Measurements from ENCODE around the gene SEZ6L.

Gene SEZ6L

GRCh38 chr22:26169315-26170111 lies at the start of gene SEZ6L:
Gene SEZ6L (plus strand): TSS chr22:26169462. CDS start chr22:26169670, 208 bp downstream.
- peaks cover 0 to 20% (median 13%) of the 10 kb centered on the region in 5 donors for H3K4me1 ChIP-seq (ENCODE audit: control insufficient read depth in 5 of 5, insufficient read depth in 5 of 5, low read length in 5 of 5)
- H3K27ac ChIP-seq (ENCODE audit: low read depth, low read length) = no peak within 1 kb of the TSS
- no peaks in the 10 kb centered on the region for H3K36me3 ChIP-seq (ENCODE audit: control insufficient read depth in 5 of 5, insufficient read depth in 5 of 5, low read length in 5 of 5)
- peak within 1 kb of the TSS in 3 of 5 donors; percentile 29 to 50 (median 30) for H3K4me3 ChIP-seq (ENCODE audit: low read depth in 1 of 5, low read length in 5 of 5)
- H3K27me3 ChIP-seq (ENCODE audit: control insufficient read depth in 5 of 5, insufficient read depth in 4 of 5, low read length in 5 of 5) = peaks cover 34 to 64% (median 50%) of the 10 kb centered on the region in 5 donors
- H3K9ac ChIP-seq (ENCODE audit: low read length in 5 of 5) = no peak within 1 kb of the TSS
- no peaks in the 10 kb centered on the region for H3K9me3 ChIP-seq (ENCODE audit: control insufficient read depth in 5 of 5, low read length in 5 of 5)

- Histone ChIP-seq H3K27me3 (ENCODE audit: control insufficient read depth in 5 of 5, insufficient read depth in 4 of 5, low read length in 5 of 5) (peaks cover 0 to 10% (median 3%) of the 10 kb centered on the region in 5 donors), H3K9ac (ENCODE audit: low read length in 5 of 5) (no peak overlapping the region), H3K4me3 (ENCODE audit: low read depth in 1 of 5, low read length in 5 of 5) (no peak overlapping the region), H3K4me1 (ENCODE audit: control insufficient read depth in 5 of 5, insufficient read depth in 5 of 5, low read length in 5 of 5) (no peaks in the 10 kb centered on the region), H3K36me3 (ENCODE audit: control insufficient read depth in 5 of 5, insufficient read depth in 5 of 5, low read length in 5 of 5) (no peaks in the 10 kb centered on the region), H3K27ac (ENCODE audit: low read depth, low read length) (no peak overlapping the region), H3K9me3 (ENCODE audit: control insufficient read depth in 5 of 5, low read length in 5 of 5) (no peaks in the 10 kb centered on the region)
Observed at GRCh38 chr22:26122920-26123468, 46.3 kb upstream of the SEZ6L start.

- Histone ChIP-seq H3K4me3 (ENCODE audit: low read depth in 1 of 5, low read length in 5 of 5) (no peak overlapping the region), H3K27ac (ENCODE audit: low read depth, low read length) (no peak overlapping the region), H3K36me3 (ENCODE audit: control insufficient read depth in 5 of 5, insufficient read depth in 5 of 5, low read length in 5 of 5) (no peaks in the 10 kb centered on the region), H3K4me1 (ENCODE audit: control insufficient read depth in 5 of 5, insufficient read depth in 5 of 5, low read length in 5 of 5) (no peaks in the 10 kb centered on the region), H3K9me3 (ENCODE audit: control insufficient read depth in 5 of 5, low read length in 5 of 5) (no peaks in the 10 kb centered on the region), H3K9ac (ENCODE audit: low read length in 5 of 5) (no peak overlapping the region), H3K27me3 (ENCODE audit: control insufficient read depth in 5 of 5, insufficient read depth in 4 of 5, low read length in 5 of 5) (peaks cover 0 to 10% (median 2%) of the 10 kb centered on the region in 5 donors)
Observed at GRCh38 chr22:26124991-26125725, 44.1 kb upstream of the SEZ6L start.

GRCh38 chr22:26127126-26127525 lies 42.1 kb upstream of the SEZ6L start:
- Histone ChIP-seq H3K36me3 (ENCODE audit: control insufficient read depth in 5 of 5, insufficient read depth in 5 of 5, low read length in 5 of 5) (no peaks in the 10 kb centered on the region), H3K4me3 (ENCODE audit: low read depth in 1 of 5, low read length in 5 of 5) (no peak overlapping the region), H3K9ac (ENCODE audit: low read length in 5 of 5) (no peak overlapping the region), H3K4me1 (ENCODE audit: control insufficient read depth in 5 of 5, insufficient read depth in 5 of 5, low read length in 5 of 5) (no peaks in the 10 kb centered on the region), H3K27ac (ENCODE audit: low read depth, low read length) (no peak overlapping the region), H3K27me3 (ENCODE audit: control insufficient read depth in 5 of 5, insufficient read depth in 4 of 5, low read length in 5 of 5) (peaks cover 0 to 10% (median 6%) of the 10 kb centered on the region in 5 donors), H3K9me3 (ENCODE audit: control insufficient read depth in 5 of 5, low read length in 5 of 5) (no peaks in the 10 kb centered on the region)

DNA sequence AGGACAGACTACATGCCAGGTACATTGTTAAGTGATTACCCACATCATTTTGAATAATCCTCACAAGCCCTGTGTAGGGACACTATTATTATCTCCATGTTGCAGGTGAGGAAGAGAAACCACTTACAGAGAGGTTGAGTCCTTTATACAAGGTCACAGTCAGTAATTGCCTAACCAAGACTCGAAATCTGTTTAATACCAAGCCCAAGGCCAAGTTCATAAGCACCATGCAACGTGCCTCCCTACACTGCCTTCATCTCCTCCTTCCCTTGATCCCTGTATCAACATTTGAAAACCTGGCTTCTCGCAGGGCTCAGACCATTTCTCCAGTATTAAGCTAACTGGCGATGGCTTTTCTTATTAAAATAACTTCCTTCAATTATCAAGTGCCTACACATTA lies 41.7 kb upstream of the SEZ6L start:
- Histone ChIP-seq H3K4me3 (ENCODE audit: low read depth in 1 of 5, low read length in 5 of 5) (no peak overlapping the region), H3K36me3 (ENCODE audit: control insufficient read depth in 5 of 5, insufficient read depth in 5 of 5, low read length in 5 of 5) (no peaks in the 10 kb centered on the region), H3K27me3 (ENCODE audit: control insufficient read depth in 5 of 5, insufficient read depth in 4 of 5, low read length in 5 of 5) (peaks cover 0 to 10% (median 8%) of the 10 kb centered on the region in 5 donors), H3K9me3 (ENCODE audit: control insufficient read depth in 5 of 5, low read length in 5 of 5) (no peaks in the 10 kb centered on the region), H3K9ac (ENCODE audit: low read length in 5 of 5) (no peak overlapping the region), H3K4me1 (ENCODE audit: control insufficient read depth in 5 of 5, insufficient read depth in 5 of 5, low read length in 5 of 5) (no peaks in the 10 kb centered on the region), H3K27ac (ENCODE audit: low read depth, low read length) (no peak overlapping the region)

GRCh38 chr22:26131589-26132154 lies 37.6 kb upstream of the SEZ6L start:
- no peaks in the 10 kb centered on the region for H3K9me3 ChIP-seq (ENCODE audit: control insufficient read depth in 5 of 5, low read length in 5 of 5)
- H3K4me3 ChIP-seq (ENCODE audit: low read depth in 1 of 5, low read length in 5 of 5) = no peak overlapping the region
- no peaks in the 10 kb centered on the region for H3K4me1 ChIP-seq (ENCODE audit: control insufficient read depth in 5 of 5, insufficient read depth in 5 of 5, low read length in 5 of 5)
- H3K27ac ChIP-seq (ENCODE audit: low read depth, low read length) = no peak overlapping the region
- no peaks in the 10 kb centered on the region for H3K36me3 ChIP-seq (ENCODE audit: control insufficient read depth in 5 of 5, insufficient read depth in 5 of 5, low read length in 5 of 5)
- H3K9ac ChIP-seq (ENCODE audit: low read length in 5 of 5) = no peak overlapping the region
- H3K27me3 ChIP-seq (ENCODE audit: control insufficient read depth in 5 of 5, insufficient read depth in 4 of 5, low read length in 5 of 5) = peaks cover 3 to 21% (median 16%) of the 10 kb centered on the region in 5 donors

GRCh38 chr22:26134654-26135330 lies 34.5 kb upstream of the SEZ6L start:
- Histone ChIP-seq H3K27me3 (ENCODE audit: control insufficient read depth in 5 of 5, insufficient read depth in 4 of 5, low read length in 5 of 5) (peaks cover 3 to 21% (median 18%) of the 10 kb centered on the region in 5 donors), H3K9me3 (ENCODE audit: control insufficient read depth in 5 of 5, low read length in 5 of 5) (no peaks in the 10 kb centered on the region)

DNA sequence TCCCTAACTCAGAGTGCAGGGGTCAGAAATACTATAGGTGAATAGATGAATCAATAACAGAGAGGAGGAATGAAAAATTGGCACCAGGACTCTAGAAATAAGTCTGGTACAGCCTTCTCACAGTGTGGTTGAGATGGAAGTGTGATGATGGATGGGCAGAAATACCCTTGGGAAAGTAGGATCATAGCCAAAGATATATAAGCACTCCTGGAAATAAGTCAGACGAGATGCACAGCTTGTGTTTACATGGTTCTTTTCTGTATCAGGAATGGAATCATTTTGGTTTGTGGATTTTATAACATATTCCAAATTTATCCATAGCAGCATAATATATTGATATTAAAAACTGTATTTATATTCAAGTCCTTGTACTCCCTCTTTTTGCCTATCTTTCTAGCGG lies 33.5 kb upstream of the SEZ6L start:
- Histone ChIP-seq H3K27me3 (ENCODE audit: control insufficient read depth in 5 of 5, insufficient read depth in 4 of 5, low read length in 5 of 5) (peaks cover 3 to 21% (median 20%) of the 10 kb centered on the region in 5 donors), H3K4me1 (ENCODE audit: control insufficient read depth in 5 of 5, insufficient read depth in 5 of 5, low read length in 5 of 5) (no peaks in the 10 kb centered on the region), H3K4me3 (ENCODE audit: low read depth in 1 of 5, low read length in 5 of 5) (no peak overlapping the region), H3K27ac (ENCODE audit: low read depth, low read length) (no peak overlapping the region), H3K9ac (ENCODE audit: low read length in 5 of 5) (no peak overlapping the region), H3K9me3 (ENCODE audit: control insufficient read depth in 5 of 5, low read length in 5 of 5) (no peaks in the 10 kb centered on the region), H3K36me3 (ENCODE audit: control insufficient read depth in 5 of 5, insufficient read depth in 5 of 5, low read length in 5 of 5) (no peaks in the 10 kb centered on the region)

More at GRCh38 chr22:26134654-26135330, 34.5 kb upstream of the SEZ6L start:
- Histone ChIP-seq H3K36me3 (ENCODE audit: control insufficient read depth in 5 of 5, insufficient read depth in 5 of 5, low read length in 5 of 5) (no peaks in the 10 kb centered on the region), H3K4me1 (ENCODE audit: control insufficient read depth in 5 of 5, insufficient read depth in 5 of 5, low read length in 5 of 5) (no peaks in the 10 kb centered on the region), H3K4me3 (ENCODE audit: low read depth in 1 of 5, low read length in 5 of 5) (no peak overlapping the region), H3K27ac (ENCODE audit: low read depth, low read length) (no peak overlapping the region), H3K9ac (ENCODE audit: low read length in 5 of 5) (no peak overlapping the region)

- no peaks in the 10 kb centered on the region for H3K36me3 ChIP-seq (ENCODE audit: control insufficient read depth in 5 of 5, insufficient read depth in 5 of 5, low read length in 5 of 5)
- peaks cover 3 to 24% (median 9%) of the 10 kb centered on the region in 5 donors for H3K27me3 ChIP-seq (ENCODE audit: control insufficient read depth in 5 of 5, insufficient read depth in 4 of 5, low read length in 5 of 5)
Observed at GRCh38 chr22:26139310-26139709, 30.0 kb upstream of the SEZ6L start.

More at GRCh38 chr22:26139310-26139709, 30.0 kb upstream of the SEZ6L start:
- Histone ChIP-seq H3K9ac (ENCODE audit: low read length in 5 of 5) (no peak overlapping the region), H3K4me1 (ENCODE audit: control insufficient read depth in 5 of 5, insufficient read depth in 5 of 5, low read length in 5 of 5) (no peaks in the 10 kb centered on the region), H3K4me3 (ENCODE audit: low read depth in 1 of 5, low read length in 5 of 5) (no peak overlapping the region), H3K9me3 (ENCODE audit: control insufficient read depth in 5 of 5, low read length in 5 of 5) (no peaks in the 10 kb centered on the region), H3K27ac (ENCODE audit: low read depth, low read length) (no peak overlapping the region)

Data from subcutaneous abdominal adipose tissue (tissue), 5 donors.